Adipose tissue (tissue), 3 donors: ENCODE measurements around the gene HCRTR1. TPM values are rescaled to one million over a fixed set of nuclear protein-coding genes. Genes with fewer than 3 reads are reported as not detected.

Experiments used
- H3K27ac ChIP-seq: one replicate; pipeline ENCODE4 v1.5.1; 2013; ENCODE audit warnings: low read depth, low read length
- WGBS, 3 donors: extraction: QIAGEN DNeasy Blood & Tissue Kit; methylation state at CpG; one replicate each; pipeline ENCODE4 v1.1.7; 2013; 5-methylcytosine and 5-hydroxymethylcytosine counted together
- polyA plus RNA-seq, 3 donors: library from polyadenylated mRNA; stranded (reverse); fragments of 200-250 nt; gene quantifications; one replicate each; pipeline ENCODE4 v1.2.3, GENCODE V29; 2013
- donor health status: healthy with polysubstance abuse.
- donor health status: Bipolar disorder and iron deficiency.
- donor health status: healthy.

HCRTR1 gene
- polyA plus RNA-seq, 3 donors = 0.08 to 1.3 (median 0.25) TPM

DNA sequence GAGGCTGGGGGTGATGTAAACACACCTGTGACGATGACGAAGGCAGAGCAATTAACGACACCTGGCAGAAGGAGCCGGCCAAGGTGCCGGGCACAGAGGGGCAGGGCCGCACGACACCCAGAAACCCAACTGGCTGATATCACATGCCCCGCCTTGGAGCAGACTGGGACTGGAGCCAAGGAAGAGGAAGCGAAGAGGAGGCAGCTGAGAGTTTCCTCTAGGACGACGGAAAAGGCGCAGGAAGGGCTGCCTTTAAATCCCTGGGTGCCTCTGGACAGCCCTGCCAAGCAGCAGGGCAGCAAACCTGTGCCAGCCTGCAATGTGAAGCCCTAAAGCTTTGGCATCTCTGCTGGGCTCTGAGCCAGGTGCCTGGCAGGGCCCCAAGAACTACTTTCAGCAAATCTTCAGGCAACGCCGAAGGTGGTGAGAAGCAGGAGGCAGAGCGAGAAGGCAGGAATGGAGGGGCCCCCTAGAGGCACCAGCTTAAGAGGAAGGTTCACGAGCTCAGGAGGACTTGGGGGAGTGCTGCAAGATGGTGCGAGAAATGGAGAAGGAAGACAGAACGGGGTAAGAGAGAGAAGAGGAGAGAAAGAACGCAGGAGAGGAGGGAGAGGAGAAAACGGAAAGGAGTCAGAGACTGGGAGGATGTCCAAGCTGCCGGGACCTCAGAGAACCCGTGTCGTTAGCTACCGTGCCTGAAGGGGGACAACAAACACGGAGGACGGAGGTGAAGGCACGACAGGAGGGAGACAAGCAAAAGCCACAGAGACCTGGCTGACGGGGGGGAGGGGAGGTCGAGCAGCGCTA is 52.5 kb downstream of the HCRTR1 start:
- 5 to 8% (median 5%) methylated on average over 27 to 30 of the region's 30 CpGs for WGBS, 3 donors
- H3K27ac ChIP-seq = no peak overlapping the region

DNA sequence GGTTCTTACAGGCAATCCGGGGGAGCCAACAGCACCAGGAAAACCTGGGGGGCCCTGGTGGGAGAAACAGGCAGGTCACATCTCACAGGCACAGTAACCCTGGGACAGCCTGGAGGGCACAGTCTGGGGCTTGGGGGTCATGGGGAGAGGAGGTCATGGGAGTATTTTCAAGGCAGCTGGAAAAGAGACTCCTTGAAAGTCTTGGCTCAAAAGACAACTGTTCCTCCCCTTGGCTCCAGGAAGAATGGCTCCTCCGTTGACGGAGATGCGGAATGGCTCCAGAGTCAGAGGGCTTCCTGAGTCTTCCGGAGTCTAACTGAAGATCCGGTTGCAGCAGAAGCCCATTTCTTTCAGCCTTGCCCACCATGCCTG is 53.1 kb downstream of the HCRTR1 start:
- 40 to 58% (median 53%) methylated on average over 6 of the region's 6 CpGs for WGBS, 3 donors

DNA sequence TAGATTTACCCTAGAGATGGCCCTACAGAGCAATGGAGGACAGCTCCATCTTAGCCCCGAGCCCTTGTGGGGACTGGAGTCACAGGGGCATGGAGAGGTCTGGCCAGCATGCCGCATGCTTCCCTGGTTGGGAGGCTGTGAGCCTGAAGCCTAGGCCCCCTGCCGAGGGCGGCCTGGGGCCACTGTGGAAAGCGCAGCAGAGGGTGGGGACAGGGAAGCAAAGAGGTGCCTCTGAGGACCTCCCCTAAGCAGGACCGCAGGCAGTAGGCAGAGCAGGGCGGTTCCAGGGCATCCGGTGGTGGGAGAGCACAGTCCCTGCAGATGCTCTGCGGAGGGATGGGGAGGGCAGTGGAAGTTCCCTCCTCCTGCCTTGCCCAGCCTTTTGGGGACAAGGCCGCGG is 53.7 kb downstream of the HCRTR1 start:
- no peak overlapping the region for H3K27ac ChIP-seq
- 80 to 86% (median 86%) methylated on average over 11 of the region's 11 CpGs for WGBS, 3 donors

More for the DNA sequence above, 53.1 kb downstream of the HCRTR1 start:
- H3K27ac ChIP-seq = no peak overlapping the region

GRCh38 chr1:31671561-31672201 is 54.2 kb downstream of the HCRTR1 start:
- no peak overlapping the region for H3K27ac ChIP-seq
- WGBS, 3 donors = 74 to 78% (median 75%) methylated on average over 8 of the region's 8 CpGs

DNA sequence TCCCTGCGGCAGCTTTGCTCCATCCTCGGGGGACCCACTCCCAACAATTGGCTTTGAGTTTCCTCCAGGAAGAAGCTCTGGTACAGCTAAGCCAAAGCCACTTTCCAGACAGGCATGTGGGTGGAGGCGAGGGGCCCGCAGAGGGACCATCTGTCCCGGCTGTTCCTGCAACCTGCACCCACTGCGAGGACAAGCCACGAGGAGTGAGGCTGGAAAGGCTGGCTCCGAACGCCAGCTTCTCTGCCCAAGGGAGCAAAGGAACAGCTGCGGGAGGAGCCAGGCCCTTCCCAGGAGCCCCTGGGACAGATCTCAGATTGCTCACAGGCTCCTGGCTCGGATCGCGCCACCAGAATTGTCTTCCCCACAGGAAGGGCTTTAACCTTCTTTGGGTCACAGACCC is 55.5 kb downstream of the HCRTR1 start:
- 56 to 74% (median 62%) methylated on average over 13 of the region's 13 CpGs for WGBS, 3 donors
- no peak overlapping the region for H3K27ac ChIP-seq

- H3K27ac ChIP-seq = no peak overlapping the region
- WGBS, 3 donors = 90 to 94% (median 91%) methylated on average over 9 of the region's 9 CpGs
These were observed 55.9 kb downstream of the HCRTR1 start for GRCh38 chr1:31673433-31673832.

DNA sequence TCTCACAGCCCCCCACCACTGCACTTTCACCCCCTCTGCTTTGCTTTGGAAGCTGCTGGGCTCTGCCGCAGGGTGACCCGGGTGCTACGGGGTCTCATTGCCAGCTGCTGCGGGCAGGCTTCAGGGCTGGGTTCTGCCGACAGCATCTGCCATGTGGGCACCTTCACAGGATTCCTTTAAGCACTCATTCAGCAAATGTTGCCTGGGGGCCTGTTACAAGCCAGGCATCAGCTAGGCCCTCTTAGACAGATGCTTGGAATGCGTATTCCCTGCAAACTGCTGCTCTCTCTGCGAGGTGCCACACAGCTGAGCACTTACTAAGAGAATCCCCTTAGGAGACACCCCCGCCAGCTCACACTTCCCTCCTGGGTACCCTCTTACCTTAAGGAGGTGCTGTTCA is 57.1 kb downstream of the HCRTR1 start:
- WGBS, 3 donors = 88 to 93% (median 90%) methylated on average over 8 of the region's 8 CpGs
- no peak overlapping the region for H3K27ac ChIP-seq

DNA sequence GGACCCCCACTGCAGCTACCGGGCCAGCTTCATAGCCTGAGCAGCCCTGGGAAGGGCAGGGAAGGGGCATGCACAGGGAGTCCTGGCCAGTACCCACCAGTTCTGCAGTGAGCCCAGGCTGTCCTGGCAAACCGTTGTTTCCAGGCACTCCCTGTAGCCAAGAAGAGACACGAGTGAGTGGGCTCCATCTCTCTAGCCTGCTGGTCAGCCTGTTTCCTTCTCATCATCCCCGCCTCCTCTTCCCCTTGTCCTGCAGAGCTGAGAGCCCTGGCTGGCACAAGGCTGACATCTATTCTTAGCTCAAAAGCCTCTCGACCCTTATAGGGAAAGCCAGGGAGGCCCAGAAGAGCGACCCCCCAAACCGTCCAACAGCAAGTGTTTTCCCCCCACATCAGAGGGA is 57.7 kb downstream of the HCRTR1 start:
- no peak overlapping the region for H3K27ac ChIP-seq
- WGBS, 3 donors = 71 to 83% (median 81%) methylated on average over 7 of the region's 7 CpGs

DNA sequence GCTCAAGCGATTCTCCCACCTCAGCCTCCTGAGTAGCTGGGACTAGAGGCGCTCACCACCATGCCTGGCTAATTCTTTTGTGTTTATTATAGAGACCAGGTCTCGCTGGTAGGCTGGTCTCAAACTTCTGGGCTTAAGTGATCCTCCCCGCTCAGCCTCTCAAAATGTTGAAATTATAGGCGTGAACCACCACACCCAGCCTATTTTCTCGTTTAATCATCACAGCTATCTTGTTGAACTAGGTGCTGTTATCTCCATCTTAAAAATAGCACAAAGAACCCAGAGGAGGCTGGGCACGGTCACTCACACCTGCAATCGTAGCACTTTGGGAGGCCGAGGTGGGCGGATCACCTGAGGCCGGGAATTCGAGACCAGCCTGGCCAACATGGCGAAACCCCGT is 58.3 kb downstream of the HCRTR1 start:
- no peak overlapping the region for H3K27ac ChIP-seq
- WGBS, 3 donors = 78 to 92% (median 88%) methylated on average over 14 of the region's 14 CpGs

Other genes starting within 250 kb of the HCRTR1 start
- 10 to 100 TPM; 12.6 to 30.1 (median 29.9) TPM for gene FABP3, start 244.6 kb upstream of the HCRTR1 start, polyA plus RNA-seq
- 10 to 100 TPM in 1 of 3 donors, 1 to 10 TPM in 2; 3.8 to 12.6 (median 9.4) TPM for gene SERINC2, start 204.5 kb upstream of the HCRTR1 start, polyA plus RNA-seq
- gene TINAGL1, start 41.2 kb upstream of the HCRTR1 start, polyA plus RNA-seq = 100 to 1,000 TPM in 2 of 3 donors, 10 to 100 TPM in 1; 33.7 to 190 (median 143) TPM
- 10 to 100 TPM; 27.8 to 67.3 (median 62.0) TPM for gene PEF1, start 27.2 kb downstream of the HCRTR1 start, polyA plus RNA-seq
- 10 to 100 TPM in 2 of 3 donors, 1 to 10 TPM in 1; 4.3 to 30.4 (median 19.0) TPM for gene COL16A1, start 86.3 kb downstream of the HCRTR1 start, polyA plus RNA-seq
- gene ADGRB2, start 146.7 kb downstream of the HCRTR1 start, polyA plus RNA-seq = 1 to 10 TPM in 2 of 3 donors, under 1 TPM in 1; 0.21 to 5.0 (median 1.2) TPM
- 1 to 10 TPM in 2 of 3 donors, under 1 TPM in 1; 0.18 to 6.8 (median 1.0) TPM for gene SPOCD1, start 198.3 kb downstream of the HCRTR1 start, polyA plus RNA-seq